MM.1S (cell line): ENCODE results near the gene MYO16.

Source experiments
- DNase-seq: peaks from one replicate; pipeline ENCODE4 v3.0.0-alpha.2; 2015
- H2AFZ ChIP-seq: fragments of 300-600 bp; sonication (generic); 2 replicates; pipeline ENCODE4 v1.6.0; 2016; ENCODE audit warnings: antibody characterized with exemption, low read length
- H3F3A ChIP-seq: fragments of 300-600 bp; sonication (generic); 2 replicates; pipeline ENCODE4 v1.6.1; 2016; ENCODE audit warnings: mild to moderate bottlenecking, antibody characterized with exemption, low read length, moderate library complexity, mixed read lengths; ENCODE audit not compliant: insufficient read depth
- H3K27ac ChIP-seq: fragments of 300-600 bp; sonication (generic); 2 replicates; pipeline ENCODE4 v1.5.1; 2016; ENCODE audit warnings: mild to moderate bottlenecking, low read length
- H3K27me3 ChIP-seq: fragments of 300-600 bp; sonication (generic); replicated peaks from 2 replicates; pipeline ENCODE4 v1.6.0; 2016; ENCODE audit warnings: low read length; ENCODE audit not compliant: insufficient read depth
- H3K36me3 ChIP-seq: fragments of 300-600 bp; sonication (generic); replicated peaks from 2 replicates; pipeline ENCODE4 v1.6.1; 2016; ENCODE audit warnings: mild to moderate bottlenecking, low read length, mixed read lengths; ENCODE audit not compliant: insufficient read depth
- H3K4me1 ChIP-seq: fragments of 300-600 bp; sonication (generic); 2 replicates; pipeline ENCODE4 v1.6.1; 2016; ENCODE audit warnings: low read length, mixed read lengths
- H3K4me2 ChIP-seq: fragments of 300-600 bp; sonication (generic); 2 replicates; pipeline ENCODE4 v1.6.0; 2016; ENCODE audit warnings: low read depth, low read length
- H3K4me3 ChIP-seq: fragments of 300-600 bp; sonication (generic); 2 replicates; pipeline ENCODE4 v1.5.1; 2016; ENCODE audit warnings: low read length, mixed read lengths
- H3K79me2 ChIP-seq: fragments of 300-600 bp; sonication (generic); 2 replicates; pipeline ENCODE4 v1.6.1; 2016; ENCODE audit warnings: mixed run types, low read length, mixed read lengths
- H3K9ac ChIP-seq: fragments of 300-600 bp; sonication (generic); 2 replicates; pipeline ENCODE4 v1.6.1; 2016; ENCODE audit warnings: low read length, mixed read lengths
- H3K9me2 ChIP-seq: fragments of 300-600 bp; sonication (generic); replicated peaks from 2 replicates; pipeline ENCODE4 v1.6.1; 2016; ENCODE audit warnings: mild to moderate bottlenecking, low read length, mixed read lengths; ENCODE audit not compliant: insufficient read depth
- H3K9me3 ChIP-seq: fragments of 300-600 bp; sonication (generic); replicated peaks from 2 replicates; pipeline ENCODE4 v1.6.1; 2016; ENCODE audit warnings: mild to moderate bottlenecking, low read length, mixed read lengths; ENCODE audit not compliant: insufficient read depth
- H4K20me1 ChIP-seq: fragments of 300-600 bp; sonication (generic); 2 replicates; pipeline ENCODE4 v1.6.1; 2016; ENCODE audit warnings: mild to moderate bottlenecking, low read length, moderate library complexity, mixed read lengths; ENCODE audit not compliant: insufficient read depth
- EZH2 ChIP-seq: fragments of 300-600 bp; sonication (generic); optimal IDR thresholded peaks from 2 replicates; pipeline ENCODE3; 2017; ENCODE audit warnings: low read depth, mild to moderate bottlenecking, antibody characterized with exemption, low read length, mixed read lengths
- EZH2phosphoT487 ChIP-seq: fragments of 300-600 bp; sonication (generic); IDR thresholded peaks from 2 replicates; pipeline ENCODE4 v1.6.1; 2018; ENCODE audit warnings: antibody characterized with exemption, low read length
- TF ChIP-seq, protein P1 (sequence below): fragments of 300-600 bp; sonication (generic); IDR thresholded peaks from 2 replicates; pipeline ENCODE4 v1.5.1; 2016; ENCODE audit warnings: antibody characterized with exemption, low read length, mixed read lengths

MYO16 gene

DNA sequence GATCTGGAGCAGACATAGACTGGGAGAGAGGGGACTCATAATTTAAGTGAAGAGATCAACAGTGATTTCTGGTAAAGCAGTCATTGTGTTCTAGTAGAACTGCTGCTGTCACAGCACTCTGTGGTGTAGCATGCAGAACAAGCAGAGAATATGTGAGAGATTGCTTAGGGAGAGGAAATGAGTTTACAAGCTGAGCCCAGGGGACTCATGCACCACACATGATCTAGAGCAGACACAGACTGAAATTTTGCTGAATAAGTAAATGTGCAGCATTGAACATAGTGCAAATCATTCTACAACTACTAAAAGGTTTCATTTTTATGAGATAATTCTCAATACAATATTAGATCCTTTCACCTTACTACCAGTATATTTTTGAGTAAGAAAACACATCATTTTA lies 125.7 kb downstream of the MYO16 start:
- Histone ChIP-seq H2AFZ (no peak overlapping the region), H3K27me3 (no peaks in the 10 kb centered on the region), H3K36me3 (no peaks in the 10 kb centered on the region), H3K9me2 (no peaks in the 10 kb centered on the region), H3K4me1 (no peaks in the 10 kb centered on the region), H3K9me3 (no peaks in the 10 kb centered on the region), H3K9ac (no peak overlapping the region), H3K27ac (no peak overlapping the region), H3K4me3 (no peak overlapping the region), H3K79me2 (no peaks in the 10 kb centered on the region), H3K4me2 (no peak overlapping the region), H4K20me1 (no peaks in the 10 kb centered on the region), H3F3A (no peaks in the 10 kb centered on the region)
- peak; percentile 34 for DNase-seq
- TF ChIP-seq EZH2phosphoT487, result no peak
- TF ChIP-seq, protein P1, sequence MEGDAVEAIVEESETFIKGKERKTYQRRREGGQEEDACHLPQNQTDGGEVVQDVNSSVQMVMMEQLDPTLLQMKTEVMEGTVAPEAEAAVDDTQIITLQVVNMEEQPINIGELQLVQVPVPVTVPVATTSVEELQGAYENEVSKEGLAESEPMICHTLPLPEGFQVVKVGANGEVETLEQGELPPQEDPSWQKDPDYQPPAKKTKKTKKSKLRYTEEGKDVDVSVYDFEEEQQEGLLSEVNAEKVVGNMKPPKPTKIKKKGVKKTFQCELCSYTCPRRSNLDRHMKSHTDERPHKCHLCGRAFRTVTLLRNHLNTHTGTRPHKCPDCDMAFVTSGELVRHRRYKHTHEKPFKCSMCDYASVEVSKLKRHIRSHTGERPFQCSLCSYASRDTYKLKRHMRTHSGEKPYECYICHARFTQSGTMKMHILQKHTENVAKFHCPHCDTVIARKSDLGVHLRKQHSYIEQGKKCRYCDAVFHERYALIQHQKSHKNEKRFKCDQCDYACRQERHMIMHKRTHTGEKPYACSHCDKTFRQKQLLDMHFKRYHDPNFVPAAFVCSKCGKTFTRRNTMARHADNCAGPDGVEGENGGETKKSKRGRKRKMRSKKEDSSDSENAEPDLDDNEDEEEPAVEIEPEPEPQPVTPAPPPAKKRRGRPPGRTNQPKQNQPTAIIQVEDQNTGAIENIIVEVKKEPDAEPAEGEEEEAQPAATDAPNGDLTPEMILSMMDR, result no peak
- TF ChIP-seq EZH2, result no peak

DNA sequence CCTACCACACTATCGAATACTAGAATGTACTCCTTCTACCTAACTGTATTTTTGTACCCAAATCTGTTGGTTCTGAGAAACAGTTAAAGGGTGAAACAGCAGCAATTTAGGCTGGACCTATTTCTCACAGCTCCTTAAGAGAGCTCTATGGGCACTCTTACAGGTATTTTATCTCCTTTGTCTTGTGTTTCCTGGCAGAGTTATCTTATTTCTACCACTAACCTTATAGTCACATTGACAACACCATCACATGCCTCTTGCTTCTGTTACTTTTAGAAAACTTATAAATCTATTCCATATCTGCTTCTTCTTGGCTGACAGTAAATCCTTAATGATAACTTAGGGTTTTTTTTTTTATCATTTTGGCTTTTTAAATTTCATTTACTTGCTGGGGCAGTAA lies 130.7 kb downstream of the MYO16 start:
- Histone ChIP-seq H4K20me1 (no peaks in the 10 kb centered on the region), H3K27me3 (no peaks in the 10 kb centered on the region), H2AFZ (no peak overlapping the region), H3K9me2 (no peaks in the 10 kb centered on the region), H3K9me3 (no peaks in the 10 kb centered on the region), H3K36me3 (no peaks in the 10 kb centered on the region), H3K27ac (no peak overlapping the region), H3K9ac (no peak overlapping the region), H3K4me1 (no peaks in the 10 kb centered on the region), H3K79me2 (no peaks in the 10 kb centered on the region), H3F3A (no peaks in the 10 kb centered on the region), H3K4me2 (no peak overlapping the region), H3K4me3 (no peak overlapping the region)
- no peak for DNase-seq
- TF ChIP-seq, protein P1, result no peak
- TF ChIP-seq EZH2 (no peak), EZH2phosphoT487 (no peak)

DNA sequence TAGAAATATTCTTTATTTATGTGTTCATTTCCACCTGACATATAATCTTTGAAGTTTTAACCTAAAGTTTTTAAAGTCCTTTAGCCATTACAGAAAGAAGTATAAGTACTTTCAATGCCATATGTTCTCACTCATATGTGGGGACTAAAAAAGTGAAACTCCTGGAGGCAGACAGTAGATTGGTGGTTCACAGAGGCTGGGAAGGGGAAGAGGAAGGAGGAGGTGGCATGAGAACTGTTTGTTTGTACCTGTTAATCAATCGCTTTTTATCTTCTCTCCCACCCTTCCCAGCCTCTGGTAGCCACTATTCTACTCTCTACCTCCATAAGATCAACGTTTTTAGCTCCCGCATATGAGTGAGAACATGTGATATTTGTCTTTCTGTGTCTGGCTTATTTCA lies 131.1 kb downstream of the MYO16 start:
- H3K27me3 ChIP-seq, result no peaks in the 10 kb centered on the region
- no peaks in the 10 kb centered on the region for H3K4me1 ChIP-seq
- no peak for DNase-seq
- TF ChIP-seq EZH2phosphoT487 (no peak), EZH2 (no peak)
- TF ChIP-seq, protein P1, result no peak
- H3K27ac ChIP-seq, result no peak overlapping the region
- no peaks in the 10 kb centered on the region for H3K79me2 ChIP-seq
- no peaks in the 10 kb centered on the region for H3K36me3 ChIP-seq
- H2AFZ ChIP-seq, result no peak overlapping the region
- no peaks in the 10 kb centered on the region for H3F3A ChIP-seq
- no peak overlapping the region for H3K4me3 ChIP-seq
- H3K9me3 ChIP-seq, result no peaks in the 10 kb centered on the region
- no peak overlapping the region for H3K4me2 ChIP-seq
- H3K9me2 ChIP-seq, result no peaks in the 10 kb centered on the region
- H3K9ac ChIP-seq, result no peak overlapping the region
- no peaks in the 10 kb centered on the region for H4K20me1 ChIP-seq
